DND-41 (cell line): ENCODE data around the gene TRNAU1AP.
A peak's percentile ranks its signal among the peaks of the same experiment; 100 is the strongest.
"Not testable (repeated sequence)": the region's sequence is repeated elsewhere in the genome, so short reads cannot be mapped to it uniquely, and the experiment has no call there.

Experiments
- ATAC-seq: fragments of 200-7000 bp; cut with Tn5 transposase; 3 replicates; pipeline ENCODE4 v1.9.1; 2021; ENCODE audit warnings: low read depth; ENCODE audit not compliant: insufficient read depth
- DNase-seq: peaks from one replicate; pipeline ENCODE4 v3.0.0-alpha.2; 2020
- H2AFZ ChIP-seq: 2 replicates; pipeline ENCODE4 v1.6.0; 2012; ENCODE audit warnings: low read depth, low read length
- H3K27ac ChIP-seq: 2 replicates; pipeline ENCODE4 v1.5.1; 2012; ENCODE audit warnings: low read length, inconsistent platforms
- H3K27me3 ChIP-seq: fragments of 200-600 bp; sonication (generic); 2 replicates; pipeline ENCODE4 v1.6.0; 2012; ENCODE audit warnings: low read length, mild to moderate bottlenecking, inconsistent platforms; ENCODE audit not compliant: insufficient read depth, poor library complexity
- H3K36me3 ChIP-seq: 2 replicates; pipeline ENCODE4 v1.5.1; 2012; ENCODE audit warnings: low read length, inconsistent platforms; ENCODE audit not compliant: insufficient read depth
- H3K4me1 ChIP-seq: 2 replicates; pipeline ENCODE4 v1.5.1; 2012; ENCODE audit warnings: mild to moderate bottlenecking, low read length; ENCODE audit not compliant: insufficient read depth
- H3K4me2 ChIP-seq: 2 replicates; pipeline ENCODE4 v1.6.0; 2012; ENCODE audit warnings: mild to moderate bottlenecking, moderate library complexity, low read length, inconsistent platforms; ENCODE audit not compliant: insufficient read depth
- H3K4me3 ChIP-seq, 2 experiments: fragments of 200-600 bp in 1 of 2; shearing (Covaris generic) in 1 of 2; 2 replicates each; pipeline ENCODE4 v1.5.1; 2012 to 2016; ENCODE audit warnings: inconsistent platforms in 2 of 2, low read length in 2 of 2, mild to moderate bottlenecking in 2 of 2, low read depth in 1 of 2, moderate library complexity in 1 of 2
- H3K79me2 ChIP-seq: 2 replicates; pipeline ENCODE4 v1.6.0; 2012; ENCODE audit warnings: low read length, inconsistent platforms; ENCODE audit not compliant: insufficient read depth
- H3K9ac ChIP-seq: 2 replicates; pipeline ENCODE4 v1.6.0; 2012; ENCODE audit warnings: low read depth, mild to moderate bottlenecking, inconsistent platforms, low read length, moderate library complexity
- H3K9me3 ChIP-seq: 2 replicates; pipeline ENCODE4 v1.5.1; 2012; ENCODE audit warnings: low read length, moderate library complexity, mild to moderate bottlenecking, inconsistent platforms; ENCODE audit not compliant: insufficient read depth, severe bottlenecking
- H4K20me1 ChIP-seq: 2 replicates; pipeline ENCODE4 v1.6.0; 2012; ENCODE audit warnings: low read length; ENCODE audit not compliant: insufficient read depth
- EZH2 ChIP-seq: IDR thresholded peaks from 3 replicates; pipeline ENCODE4 v1.6.1; 2012; ENCODE audit warnings: borderline replicate concordance, low read depth, mild to moderate bottlenecking, moderate library complexity, low read length, inconsistent platforms; ENCODE audit not compliant: severe bottlenecking
- TF ChIP-seq, protein P1 (sequence below): IDR thresholded peaks from 2 replicates; pipeline ENCODE4 v1.5.1; 2012; ENCODE audit warnings: borderline replicate concordance, low read length, moderate library complexity, mild to moderate bottlenecking; ENCODE audit not compliant: poor library complexity, severe bottlenecking; ENCODE audit errors: extremely low read depth

TRNAU1AP gene

DNA sequence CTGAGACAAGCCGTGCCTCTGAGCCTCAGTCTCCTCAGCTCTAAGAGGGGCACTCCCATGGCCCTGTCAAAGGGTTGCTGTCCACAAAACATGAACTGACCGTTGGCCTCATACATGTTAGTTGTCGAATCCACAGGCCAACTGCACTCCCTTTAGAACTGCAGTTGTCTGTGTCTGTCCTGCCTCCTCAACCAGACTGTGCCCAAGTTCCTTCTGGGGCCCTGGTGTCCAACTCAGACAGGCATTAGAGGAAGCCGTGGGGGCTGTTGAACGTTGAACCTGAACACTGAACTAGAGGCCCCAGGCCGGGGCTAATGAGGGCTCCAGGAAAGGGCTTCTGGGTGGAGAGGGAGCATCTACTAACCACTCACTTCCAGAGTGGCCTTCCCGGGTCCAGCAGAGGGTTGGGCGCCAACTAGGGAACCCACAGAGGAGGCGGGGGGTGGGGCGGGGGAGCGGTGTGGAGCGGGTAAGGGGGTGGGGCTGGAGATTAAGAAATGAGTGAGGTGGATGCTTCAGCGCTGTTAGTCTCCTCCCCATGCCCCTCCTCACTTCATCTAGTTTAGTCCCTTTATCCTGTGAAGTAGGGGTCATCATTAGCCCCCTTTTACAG lies 38.9 kb downstream of the TRNAU1AP start, which contains the start of gene RAB42:
Gene RAB42 (plus strand): TSS at position 558 of the 613 bp plus-strand sequence. CDS start 247 bp downstream, outside the sequence.
- no peak for TF ChIP-seq EZH2
- TF ChIP-seq, protein P1, sequence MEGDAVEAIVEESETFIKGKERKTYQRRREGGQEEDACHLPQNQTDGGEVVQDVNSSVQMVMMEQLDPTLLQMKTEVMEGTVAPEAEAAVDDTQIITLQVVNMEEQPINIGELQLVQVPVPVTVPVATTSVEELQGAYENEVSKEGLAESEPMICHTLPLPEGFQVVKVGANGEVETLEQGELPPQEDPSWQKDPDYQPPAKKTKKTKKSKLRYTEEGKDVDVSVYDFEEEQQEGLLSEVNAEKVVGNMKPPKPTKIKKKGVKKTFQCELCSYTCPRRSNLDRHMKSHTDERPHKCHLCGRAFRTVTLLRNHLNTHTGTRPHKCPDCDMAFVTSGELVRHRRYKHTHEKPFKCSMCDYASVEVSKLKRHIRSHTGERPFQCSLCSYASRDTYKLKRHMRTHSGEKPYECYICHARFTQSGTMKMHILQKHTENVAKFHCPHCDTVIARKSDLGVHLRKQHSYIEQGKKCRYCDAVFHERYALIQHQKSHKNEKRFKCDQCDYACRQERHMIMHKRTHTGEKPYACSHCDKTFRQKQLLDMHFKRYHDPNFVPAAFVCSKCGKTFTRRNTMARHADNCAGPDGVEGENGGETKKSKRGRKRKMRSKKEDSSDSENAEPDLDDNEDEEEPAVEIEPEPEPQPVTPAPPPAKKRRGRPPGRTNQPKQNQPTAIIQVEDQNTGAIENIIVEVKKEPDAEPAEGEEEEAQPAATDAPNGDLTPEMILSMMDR = no peak
- Histone ChIP-seq H3K4me2 (peak within 1 kb of the TSS; percentile 52), H3K27me3 (no peaks in the 10 kb centered on the region), H3K4me3 (peak within 1 kb of the TSS in 1 of 2 experiments; percentile 39; a peak in 2 of 4 replicates), H3K27ac (no peak within 1 kb of the TSS), H3K9ac (peak within 1 kb of the TSS; percentile 39; the same call in 1 of the 2 replicates), H2AFZ (no peak within 1 kb of the TSS; the same call in 1 of the 2 replicates), H3K4me1 (peaks cover 5% of the 10 kb centered on the region), H4K20me1 (no peaks in the 10 kb centered on the region; the same call in 1 of the 2 replicates), H3K9me3 (no peaks in the 10 kb centered on the region), H3K79me2 (no peaks in the 10 kb centered on the region), H3K36me3 (no peaks in the 10 kb centered on the region)
- ATAC-seq (peak; percentile 27; the same call in 1 of the 3 replicates), DNase-seq (no peak)

DNA sequence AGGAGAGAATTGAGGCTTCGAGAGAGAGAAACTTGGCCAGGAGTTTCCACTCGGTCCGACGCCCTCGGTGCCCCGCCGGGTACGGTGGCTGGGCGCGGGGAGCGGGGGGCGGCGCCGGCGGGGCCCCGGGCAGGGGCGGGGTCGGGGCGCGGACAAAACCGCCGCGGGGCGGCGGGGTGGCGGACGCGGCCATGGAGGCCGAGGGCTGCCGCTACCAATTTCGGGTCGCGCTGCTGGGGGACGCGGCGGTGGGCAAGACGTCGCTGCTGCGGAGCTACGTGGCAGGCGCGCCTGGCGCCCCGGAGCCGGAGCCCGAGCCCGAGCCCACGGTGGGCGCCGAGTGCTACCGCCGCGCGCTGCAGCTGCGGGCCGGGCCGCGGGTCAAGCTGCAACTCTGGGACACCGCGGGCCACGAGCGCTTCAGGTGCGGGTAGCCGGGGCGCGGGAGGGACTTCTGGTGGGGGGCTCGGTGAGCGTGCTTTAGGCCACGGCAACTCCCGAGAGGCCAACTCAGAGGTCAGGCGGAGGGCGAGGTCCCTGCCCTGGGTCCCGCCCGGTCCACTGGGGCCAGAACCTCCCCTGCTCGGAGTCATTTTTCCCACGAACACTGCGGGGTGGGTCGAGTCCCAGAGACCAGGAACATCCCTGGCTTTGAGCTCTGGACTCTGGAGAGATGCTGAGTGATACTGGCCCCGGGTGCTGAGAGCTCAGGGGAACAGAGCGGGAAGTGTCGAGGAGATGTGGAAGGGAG lies 39.6 kb downstream of the TRNAU1AP start:
- H4K20me1 ChIP-seq = no peaks in the 10 kb centered on the region; the same call in 1 of the 2 replicates
- no peak overlapping the region for H3K27ac ChIP-seq
- no peaks in the 10 kb centered on the region for H3K79me2 ChIP-seq
- ATAC-seq (peak; percentile 57), DNase-seq (no peak)
- peaks cover 5% of the 10 kb centered on the region for H3K4me1 ChIP-seq
- peak overlapping the region; percentile 52 for H3K4me2 ChIP-seq
- H3K27me3 ChIP-seq = no peaks in the 10 kb centered on the region
- no peaks in the 10 kb centered on the region for H3K9me3 ChIP-seq
- TF ChIP-seq, protein P1 = no peak
- no peak for TF ChIP-seq EZH2
- no peaks in the 10 kb centered on the region for H3K36me3 ChIP-seq
- H3K9ac ChIP-seq = peak overlapping the region; percentile 39; the same call in 1 of the 2 replicates
- no peak overlapping the region; the same call in 1 of the 2 replicates for H2AFZ ChIP-seq
- H3K4me3 ChIP-seq = peak overlapping the region in 1 of 2 experiments; percentile 39; a peak in 2 of 4 replicates

DNA sequence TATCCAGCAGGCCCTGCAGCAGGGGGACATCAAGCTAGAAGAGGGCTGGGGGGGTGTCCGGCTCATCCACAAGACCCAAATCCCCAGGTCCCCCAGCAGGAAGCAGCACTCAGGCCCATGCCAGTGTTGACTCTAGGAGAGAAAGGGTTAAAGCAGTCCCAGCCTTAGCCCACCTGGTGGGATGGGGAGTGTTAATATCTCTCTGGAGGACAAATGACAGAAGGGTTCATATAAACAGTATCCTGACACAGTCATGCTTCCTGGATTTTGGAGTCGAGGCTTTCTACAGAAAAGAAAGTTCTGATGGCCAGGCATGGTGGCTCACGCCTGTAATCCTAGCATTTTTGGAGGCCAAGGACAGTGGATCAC lies 41.1 kb downstream of the TRNAU1AP start:
- not testable (repeated sequence) for ATAC-seq, H3K9me3 ChIP-seq, H3K36me3 ChIP-seq, H3K4me2 ChIP-seq, H4K20me1 ChIP-seq, DNase-seq, H3K27me3 ChIP-seq, H2AFZ ChIP-seq, H3K4me3 ChIP-seq, H3K4me1 ChIP-seq, H3K79me2 ChIP-seq, H3K27ac ChIP-seq, H3K9ac ChIP-seq

DNA sequence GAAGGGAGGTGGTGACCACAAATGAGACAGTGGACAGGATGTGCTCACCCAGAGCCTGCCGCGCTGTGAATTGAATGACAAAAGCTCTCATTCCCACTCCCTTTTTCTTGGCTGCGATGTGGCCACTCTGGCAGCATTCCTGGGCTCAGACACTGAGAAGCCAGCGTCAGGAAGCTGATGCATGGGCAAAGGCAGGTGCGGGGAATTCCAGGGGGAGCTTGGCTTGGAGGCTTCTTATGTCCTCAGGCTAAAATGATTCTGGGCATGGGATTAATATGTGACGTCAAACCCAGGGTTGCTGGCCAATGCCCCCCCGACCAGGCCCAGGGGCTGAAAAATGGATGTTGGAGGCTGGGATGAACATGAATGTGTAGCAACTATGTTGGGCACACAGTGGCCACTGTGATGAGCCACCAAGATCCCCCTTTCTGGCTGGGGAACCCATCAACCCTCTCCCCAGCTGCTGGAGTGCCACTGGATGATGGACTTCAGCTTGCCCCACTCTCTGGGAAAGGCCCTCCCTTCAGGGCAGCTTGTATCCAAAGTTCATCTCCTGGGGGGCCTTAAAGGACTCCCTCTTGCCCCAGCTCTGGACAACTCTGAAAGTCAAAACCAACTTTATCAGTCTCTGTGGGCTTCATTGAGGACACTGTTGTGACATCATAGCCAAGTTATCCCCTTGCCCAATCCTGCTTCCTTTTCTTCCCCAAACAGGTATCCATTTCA lies 42.0 kb downstream of the TRNAU1AP start:
- not testable (repeated sequence) for H3K4me2 ChIP-seq, ATAC-seq, DNase-seq, H4K20me1 ChIP-seq, H3K27ac ChIP-seq, H3K36me3 ChIP-seq, H3K4me1 ChIP-seq, H3K9me3 ChIP-seq, H3K79me2 ChIP-seq, H3K4me3 ChIP-seq, H3K9ac ChIP-seq, H2AFZ ChIP-seq, H3K27me3 ChIP-seq
